ENCODE results near the gene R3HDML. TPM values are rescaled to one million over a fixed set of nuclear protein-coding genes. Genes with fewer than 3 reads are reported as not detected.
"Not testable (repeated sequence)": the region's sequence is repeated elsewhere in the genome, so short reads cannot be mapped to it uniquely, and the experiment has no call there.

The R3HDML gene
- not detected in 2 replicates for total RNA-seq

DNA sequence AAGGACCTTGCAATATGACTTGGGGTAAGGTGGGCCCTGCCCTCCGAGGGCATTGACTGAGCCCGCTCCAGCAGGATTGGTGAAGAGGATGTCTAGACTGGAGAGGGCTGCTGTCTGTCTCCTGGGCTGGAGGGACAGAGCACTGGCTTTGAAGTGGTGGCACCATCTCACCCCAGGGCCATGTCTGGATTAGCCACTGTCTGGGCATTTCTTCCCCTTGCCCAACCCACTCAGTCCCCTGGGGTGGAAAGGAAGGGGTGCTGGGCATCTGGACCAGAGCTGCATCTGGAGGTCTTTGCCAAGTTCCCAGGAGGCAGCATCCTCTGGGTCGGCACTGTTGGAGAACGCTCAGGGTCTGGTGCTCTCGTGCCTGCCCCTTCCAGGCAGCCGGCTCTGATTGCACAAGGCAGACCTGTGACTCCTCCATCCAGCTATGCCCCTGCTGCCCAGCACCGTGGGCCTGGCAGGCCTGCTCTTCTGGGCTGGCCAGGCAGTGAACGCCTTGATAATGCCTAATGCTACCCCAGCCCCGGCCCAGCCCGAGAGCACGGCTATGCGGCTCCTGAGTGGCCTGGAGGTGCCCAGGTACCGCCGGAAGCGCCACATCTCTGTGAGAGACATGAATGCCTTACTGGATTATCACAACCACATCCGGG lies at the start of gene R3HDML:
Gene R3HDML, plus strand, starts transcription at position 319 of the 656 bp plus-strand sequence. Its CDS starts 115 bp downstream, at position 434.
- intact Hi-C loops (cut with micrococcal nuclease): no loop called here

GRCh38 chr20:44287272-44288097 lies 49.4 kb upstream of the R3HDML start:
- intact Hi-C loops (cut with micrococcal nuclease): no loop called here

DNA sequence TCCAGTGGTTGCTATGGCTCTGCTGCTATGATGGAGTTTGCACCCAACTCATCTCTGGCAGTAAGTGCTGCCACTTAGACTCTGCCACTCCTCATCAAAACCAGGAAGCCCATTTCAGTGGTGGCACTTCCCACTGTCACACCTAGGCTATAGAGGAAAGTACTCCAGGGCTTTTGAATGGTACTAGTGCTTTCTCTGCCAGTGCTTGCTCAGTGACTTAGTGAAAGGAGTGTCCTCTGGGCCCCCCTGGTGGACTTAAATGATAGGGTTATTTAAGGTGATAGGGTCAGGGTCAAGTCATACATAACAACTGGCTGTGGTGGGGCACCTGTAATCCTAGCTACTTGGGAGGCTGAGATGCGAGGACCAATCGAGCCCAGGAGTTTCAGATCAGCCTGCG lies 48.6 kb upstream of the R3HDML start:
- intact Hi-C loops (cut with micrococcal nuclease): no loop called here

GRCh38 chr20:44291754-44292153 lies 45.1 kb upstream of the R3HDML start:
- intact Hi-C loops (cut with micrococcal nuclease): no loop called here

DNA sequence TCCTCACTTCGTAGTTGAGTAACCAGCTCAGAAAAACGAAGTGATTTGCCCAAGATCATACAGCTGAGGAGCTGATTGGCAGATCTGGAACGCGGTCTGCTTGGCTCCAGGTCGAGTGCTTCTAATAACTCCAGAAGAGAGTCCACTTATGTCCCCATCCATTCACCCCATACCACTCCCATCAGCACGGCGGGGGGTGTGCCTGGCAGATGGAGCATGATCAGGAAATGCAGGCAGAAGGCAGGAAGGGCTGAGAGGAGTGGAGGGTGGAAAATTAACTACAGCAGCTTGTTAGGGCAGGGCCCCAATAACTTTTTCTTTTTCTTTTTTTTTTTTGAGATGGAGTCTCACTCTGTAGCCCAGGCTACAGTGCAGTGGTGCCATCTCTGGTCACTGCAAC lies 40.8 kb upstream of the R3HDML start:
- intact Hi-C loops (cut with micrococcal nuclease): no loop called here

DNA sequence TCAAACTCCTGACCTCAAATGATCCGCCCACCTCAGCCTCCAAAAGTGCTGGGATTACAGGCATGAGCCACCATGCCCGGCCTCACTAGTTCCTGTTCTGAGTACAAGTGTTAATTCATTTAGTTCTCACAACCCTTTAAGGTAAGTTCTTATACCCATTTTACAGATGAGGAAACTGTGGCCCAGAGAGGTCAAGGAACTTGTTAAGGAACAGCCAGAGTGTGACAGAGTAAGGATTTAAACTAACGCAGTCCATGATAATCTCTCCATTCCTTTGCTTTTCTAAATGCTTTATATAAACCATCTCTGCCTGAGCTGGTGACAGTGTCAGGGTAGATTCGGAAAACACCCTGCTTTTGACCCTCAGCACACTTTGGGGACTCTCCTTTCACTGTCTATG lies 39.1 kb upstream of the R3HDML start:
- intact Hi-C loops (cut with micrococcal nuclease): no loop called here

DNA sequence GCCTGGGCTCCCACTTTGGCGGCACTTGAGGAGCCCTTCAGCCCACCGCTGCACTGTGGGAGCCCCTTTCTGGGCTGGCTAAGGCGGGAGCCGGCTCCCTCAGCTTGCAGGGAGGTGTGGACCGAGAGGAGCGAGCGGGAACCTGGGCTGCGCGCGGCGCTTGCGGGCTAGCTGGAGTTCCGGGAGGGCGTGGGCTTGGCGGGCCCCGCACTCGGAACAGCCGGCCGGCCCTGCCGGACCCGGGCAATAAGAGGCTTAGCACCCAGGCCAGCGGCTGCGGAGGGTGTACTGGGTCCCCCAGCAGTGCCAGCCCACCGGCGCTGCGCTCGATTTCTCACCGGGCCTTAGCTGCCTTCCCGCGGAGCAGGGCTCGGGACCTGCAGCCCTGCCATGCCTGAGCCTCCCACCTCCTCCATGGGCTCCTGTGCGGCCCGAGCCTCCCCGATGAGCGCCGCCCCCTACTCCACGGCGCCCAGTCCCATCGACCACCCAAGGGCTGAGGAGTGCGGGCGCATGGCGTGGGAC lies 37.8 kb upstream of the R3HDML start:
- intact Hi-C loops (cut with micrococcal nuclease): not testable (repeated sequence)

DNA sequence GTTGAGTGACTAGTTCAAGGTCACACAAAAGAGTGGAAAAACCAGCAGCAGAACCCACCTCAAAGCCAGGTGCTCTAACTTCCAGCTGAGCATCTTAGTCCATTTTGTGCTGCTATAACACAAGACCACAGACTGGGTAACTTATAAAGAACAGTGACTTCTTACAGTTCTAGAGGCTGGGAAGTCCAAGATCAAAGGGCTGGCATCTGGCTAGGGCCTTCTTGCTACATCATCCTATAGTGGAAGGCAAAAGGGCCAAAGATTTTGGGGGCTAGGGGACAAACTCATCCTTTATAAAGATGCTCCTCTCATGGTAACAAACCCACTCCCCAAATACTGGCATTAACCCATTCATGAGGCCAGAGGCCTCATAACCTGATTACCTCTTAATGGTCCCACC lies 35.6 kb upstream of the R3HDML start:
- intact Hi-C loops (cut with micrococcal nuclease): no loop called here

DNA sequence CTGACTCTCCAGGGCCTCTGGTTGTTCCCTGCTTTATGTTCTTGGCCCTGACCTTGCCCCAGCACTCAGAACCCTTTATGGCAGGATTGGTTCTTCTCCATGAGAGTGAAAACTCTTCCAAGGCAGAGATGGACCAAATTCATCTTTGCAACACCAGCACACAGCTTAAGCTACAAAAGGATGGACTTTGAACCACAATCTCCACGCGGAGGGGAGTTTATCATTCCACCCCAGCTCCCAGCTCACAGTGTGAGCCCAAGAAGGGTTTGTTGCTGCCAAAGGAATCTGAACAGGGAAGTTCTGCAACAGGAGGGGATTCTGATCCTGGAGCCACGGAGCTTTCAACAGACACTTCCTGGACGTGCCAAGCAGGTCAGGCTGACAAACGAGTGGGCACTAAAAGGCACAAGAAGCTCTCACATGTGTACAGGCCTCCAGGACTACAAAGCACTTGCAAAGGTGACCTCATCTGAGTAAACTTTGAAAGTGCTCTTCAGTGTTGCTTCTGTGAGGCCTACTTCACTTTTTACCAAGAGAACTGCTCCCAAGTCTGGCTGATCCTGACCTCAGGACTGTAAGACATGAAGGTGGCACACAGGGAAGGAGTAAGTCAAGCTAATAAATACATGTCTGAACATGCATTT lies 34.7 kb upstream of the R3HDML start:
- intact Hi-C loops (cut with micrococcal nuclease): no loop called here

DNA sequence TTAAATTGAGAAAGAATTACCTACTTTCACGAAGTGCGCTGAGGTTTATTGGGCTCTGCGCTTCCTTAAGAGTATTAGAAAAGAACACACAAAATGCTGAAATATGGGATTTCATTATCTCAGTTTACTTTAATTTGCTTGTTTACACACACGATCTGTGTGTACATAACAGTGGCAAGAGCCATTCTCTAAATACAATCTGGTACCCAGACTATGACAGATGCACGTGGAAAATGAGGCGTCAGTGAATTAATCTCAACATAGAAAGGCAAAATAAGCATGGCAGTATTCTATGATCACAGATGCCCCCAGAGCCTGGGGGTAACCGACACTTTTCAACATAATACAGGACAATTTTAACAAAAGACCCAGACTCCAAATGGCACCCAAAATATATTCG lies 34.1 kb upstream of the R3HDML start:
- intact Hi-C loops (cut with micrococcal nuclease): no loop called here

DNA sequence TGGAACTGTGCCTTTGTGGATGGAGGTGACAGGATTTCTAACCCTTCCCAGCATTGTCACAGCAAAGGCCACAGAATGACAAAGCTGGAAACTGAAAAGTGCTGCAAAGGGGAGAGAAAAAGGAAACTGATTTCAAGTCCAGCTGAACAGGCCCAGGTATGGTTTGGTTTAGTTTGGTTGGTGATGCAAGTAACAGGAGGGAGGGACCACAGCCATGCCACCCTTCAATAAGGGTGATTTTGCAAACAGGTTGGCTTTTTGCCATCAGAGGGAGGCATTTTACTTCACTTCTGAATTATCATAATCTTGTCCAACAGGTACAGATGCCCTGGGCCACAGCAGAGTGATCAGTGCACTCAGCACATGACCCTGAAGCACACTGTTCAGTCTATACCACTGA lies 32.5 kb upstream of the R3HDML start:
- intact Hi-C loops (cut with micrococcal nuclease): no loop called here

DNA sequence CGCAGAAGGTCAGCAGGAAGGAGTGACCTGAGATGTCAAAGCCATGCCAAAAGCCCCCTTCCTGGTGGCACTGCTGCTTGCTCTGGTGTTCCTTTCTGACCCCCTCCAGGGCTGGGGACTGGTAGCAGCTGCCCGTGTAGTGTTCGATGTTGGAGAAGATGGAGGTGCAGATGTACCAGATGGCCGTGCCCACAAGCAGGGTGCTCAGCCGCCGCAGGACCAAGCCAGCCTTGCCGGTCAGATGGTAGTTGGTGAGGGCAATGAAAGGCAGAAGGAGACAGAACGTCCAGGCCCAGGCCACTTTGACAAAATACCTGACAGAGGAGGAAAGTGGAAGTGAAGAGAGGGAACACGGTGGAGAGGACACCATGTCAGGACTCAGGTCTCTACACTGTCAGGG lies 29.9 kb upstream of the R3HDML start:
- intact Hi-C loops (cut with micrococcal nuclease): no loop called here

DNA sequence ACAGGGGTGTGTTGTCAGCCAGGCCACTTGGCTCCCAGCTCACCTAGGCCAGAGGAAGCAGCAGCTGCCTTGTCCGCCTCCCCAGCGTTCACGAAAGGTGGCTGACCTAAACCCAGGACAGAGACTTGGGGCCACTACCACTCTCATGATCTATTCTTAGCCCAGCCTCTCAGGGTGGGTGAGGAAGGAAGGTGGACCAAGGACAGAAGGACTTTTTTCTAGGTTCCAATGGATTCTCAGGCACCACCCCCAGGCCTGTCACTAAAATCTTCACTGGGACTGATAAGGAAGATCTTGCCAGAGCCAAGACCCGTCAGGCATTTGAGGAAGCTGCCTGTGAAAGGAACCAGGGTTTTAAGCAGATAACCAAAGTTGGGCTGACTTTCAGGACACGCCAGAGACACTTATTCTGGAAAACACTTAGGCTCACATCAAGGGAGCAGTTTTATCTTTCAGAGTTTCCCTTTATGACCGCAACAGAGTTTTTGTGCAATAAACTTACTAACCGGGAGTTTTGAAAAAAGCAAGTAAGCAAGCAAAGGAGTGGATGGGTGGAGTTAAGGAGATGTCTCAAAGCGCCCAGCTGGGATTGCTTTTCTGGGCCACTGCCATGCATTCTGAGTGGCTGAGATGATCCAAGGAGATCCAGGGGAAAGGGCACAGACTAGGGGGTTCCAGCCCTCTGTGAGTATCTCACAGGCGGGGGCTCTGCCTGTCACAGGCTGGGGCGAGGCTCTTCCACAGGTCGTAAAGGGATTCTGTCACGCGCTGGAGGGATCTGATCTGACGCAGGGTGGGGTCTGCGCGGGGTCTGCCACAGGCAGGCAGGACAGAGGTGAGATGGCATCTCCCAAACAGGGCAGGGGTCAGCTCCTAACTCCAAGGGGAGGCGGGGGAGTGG lies 26.8 kb upstream of the R3HDML start:
- intact Hi-C loops (cut with micrococcal nuclease): loop anchor here (2.0 to 10.0 kb wide), 3 partner anchors 75 to 335 kb away; partner anchors contain the start of gene TTPAL

DNA sequence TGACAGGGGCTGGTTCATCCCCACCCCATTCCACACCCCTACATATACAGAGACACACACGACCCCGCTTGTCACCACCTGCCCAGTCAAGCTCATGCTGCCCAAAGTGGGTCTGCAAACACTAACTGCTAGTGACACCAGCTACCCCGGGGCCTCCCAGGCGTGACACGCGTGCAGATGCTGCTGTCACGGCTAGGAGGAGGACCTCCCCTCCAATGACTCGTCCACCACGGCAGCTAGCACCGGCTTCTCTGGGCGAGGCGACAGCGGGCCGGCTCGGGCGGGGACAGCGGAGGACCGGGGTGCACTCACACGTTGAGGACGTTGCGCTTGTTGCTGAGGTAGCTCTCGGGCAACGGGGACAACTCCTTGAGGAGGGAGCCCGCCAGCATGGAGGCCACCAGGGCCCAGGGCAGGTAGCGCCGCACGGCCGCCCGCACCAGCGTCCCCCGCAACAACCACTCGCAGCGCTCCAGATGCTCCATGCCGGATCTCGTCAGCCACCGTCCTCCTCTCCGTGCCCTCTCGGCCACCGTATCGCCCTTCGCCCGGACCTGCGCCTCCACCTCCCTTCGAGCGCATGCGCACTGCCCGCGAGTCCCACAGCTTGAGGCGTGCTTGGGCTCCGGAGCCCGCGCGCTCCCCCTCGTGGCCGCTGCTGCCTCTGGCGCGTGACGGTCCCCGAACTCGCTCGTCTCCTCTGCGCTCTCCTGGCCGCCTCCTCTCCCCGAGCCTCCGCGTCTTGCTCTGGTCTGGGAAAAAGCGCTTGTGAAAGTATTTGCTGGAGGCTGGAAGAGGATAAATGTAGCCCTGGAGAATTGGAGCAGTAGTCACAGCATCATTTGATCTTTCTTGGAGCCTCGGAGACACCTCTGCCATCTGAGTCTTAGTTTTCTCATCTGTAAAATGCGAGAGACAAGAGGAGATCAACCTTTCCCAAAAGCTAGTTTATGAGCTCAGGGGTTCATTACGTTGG lies 25.9 kb upstream of the R3HDML start, which contains the start of gene FITM2:
Gene FITM2, minus strand, starts transcription at position 539 of the 976 bp plus-strand sequence. Its CDS starts 54 bp downstream, at position 485.
- intact Hi-C loops (cut with micrococcal nuclease): loop anchor here (1.0 to 10.0 kb wide), 6 partner anchors 74 to 334 kb away; partner anchors contain the start of gene TTPAL

DNA sequence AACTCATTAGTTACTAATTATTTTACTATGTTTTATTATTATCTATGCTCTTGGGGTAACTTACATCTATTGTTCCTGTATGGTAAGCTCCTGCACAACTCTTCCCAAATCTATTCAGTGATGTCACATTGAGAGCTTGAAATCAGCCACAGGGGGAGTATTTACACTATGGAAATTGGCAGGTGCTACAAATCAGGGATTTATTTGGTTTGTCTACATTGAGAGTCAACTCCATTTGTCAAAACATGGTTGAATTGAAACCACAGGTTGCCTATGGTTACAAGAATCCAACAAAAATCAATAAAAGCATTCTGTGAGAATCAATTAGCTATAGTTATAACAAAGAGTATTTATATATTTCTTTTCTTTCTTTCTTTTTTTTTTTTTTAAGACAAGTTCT lies 22.0 kb upstream of the R3HDML start:
- intact Hi-C loops (cut with micrococcal nuclease): loop anchor here (10.0 kb wide), 2 partner anchors 160 to 330 kb away; partner anchors contain the start of gene TTPAL

- intact Hi-C loops (cut with micrococcal nuclease): loop anchor here (10.0 kb wide), 2 partner anchors 155 to 325 kb away; partner anchors contain the start of gene TTPAL
These were observed 16.9 kb upstream of the R3HDML start for GRCh38 chr20:44319839-44320422.

GRCh38 chr20:44324343-44324742 lies 12.5 kb upstream of the R3HDML start:
- intact Hi-C loops (cut with micrococcal nuclease): no loop called here

DNA sequence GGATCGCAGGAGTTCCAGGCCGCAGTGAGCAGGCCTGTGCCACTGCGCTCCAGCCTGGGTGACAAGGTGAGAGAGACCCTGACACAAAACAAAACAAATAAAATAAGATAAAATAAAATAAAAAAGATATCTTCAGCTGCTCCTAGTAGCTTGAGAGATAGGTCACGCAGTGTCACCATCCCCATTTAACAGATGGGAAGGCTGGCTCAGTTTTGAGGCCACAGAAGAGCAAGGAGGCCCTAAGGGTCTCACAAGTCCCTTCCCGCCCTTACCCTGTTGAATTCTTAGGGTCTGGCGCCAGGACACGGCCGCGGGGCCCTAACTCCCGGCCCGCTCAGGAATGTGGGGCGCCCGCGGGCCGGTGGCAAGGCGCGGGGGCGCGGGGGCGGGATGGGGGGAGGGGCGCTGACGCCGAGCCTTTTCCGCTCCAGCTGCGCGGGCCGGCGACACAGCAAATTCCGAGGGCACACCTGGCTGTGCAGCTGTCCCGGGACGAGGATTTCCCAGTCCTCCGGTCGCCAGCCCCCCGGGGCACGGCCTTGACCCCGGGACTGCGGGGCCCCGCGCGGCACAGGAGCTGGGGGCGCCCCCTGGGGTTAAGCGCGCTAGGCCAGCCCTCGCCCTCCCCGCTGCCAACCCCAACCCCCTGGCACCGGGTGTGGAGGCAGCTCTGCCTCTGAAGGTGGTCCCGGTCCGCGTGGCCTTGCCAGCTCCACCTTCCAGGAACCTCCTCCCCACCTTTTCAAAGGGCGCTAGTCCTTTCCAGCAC lies 10.3 kb upstream of the R3HDML start:
- intact Hi-C loops (cut with micrococcal nuclease): no loop called here

Data from T-helper 2 cell treated with Interferon-gamma antibody and Interleukin-4, amounts not matched to agents 100 ng/mL and 5 ng/mL, for 36 hours (primary cell).